GM19023 (cell line): ENCODE results near the gene HMGN3.
A peak's percentile ranks its signal among the peaks of the same experiment; 100 is the strongest.
"Not testable (repeated sequence)": the region's sequence is repeated elsewhere in the genome, so short reads cannot be mapped to it uniquely, and the experiment has no call there.

Experiments
- ATAC-seq: cut with Tn5 transposase; IDR thresholded peaks from one replicate; pipeline ENCODE4 v1.9.1; 2021; ENCODE audit warnings: mild to moderate bottlenecking, moderate library complexity; ENCODE audit not compliant: unreplicated experiment

Gene HMGN3

DNA sequence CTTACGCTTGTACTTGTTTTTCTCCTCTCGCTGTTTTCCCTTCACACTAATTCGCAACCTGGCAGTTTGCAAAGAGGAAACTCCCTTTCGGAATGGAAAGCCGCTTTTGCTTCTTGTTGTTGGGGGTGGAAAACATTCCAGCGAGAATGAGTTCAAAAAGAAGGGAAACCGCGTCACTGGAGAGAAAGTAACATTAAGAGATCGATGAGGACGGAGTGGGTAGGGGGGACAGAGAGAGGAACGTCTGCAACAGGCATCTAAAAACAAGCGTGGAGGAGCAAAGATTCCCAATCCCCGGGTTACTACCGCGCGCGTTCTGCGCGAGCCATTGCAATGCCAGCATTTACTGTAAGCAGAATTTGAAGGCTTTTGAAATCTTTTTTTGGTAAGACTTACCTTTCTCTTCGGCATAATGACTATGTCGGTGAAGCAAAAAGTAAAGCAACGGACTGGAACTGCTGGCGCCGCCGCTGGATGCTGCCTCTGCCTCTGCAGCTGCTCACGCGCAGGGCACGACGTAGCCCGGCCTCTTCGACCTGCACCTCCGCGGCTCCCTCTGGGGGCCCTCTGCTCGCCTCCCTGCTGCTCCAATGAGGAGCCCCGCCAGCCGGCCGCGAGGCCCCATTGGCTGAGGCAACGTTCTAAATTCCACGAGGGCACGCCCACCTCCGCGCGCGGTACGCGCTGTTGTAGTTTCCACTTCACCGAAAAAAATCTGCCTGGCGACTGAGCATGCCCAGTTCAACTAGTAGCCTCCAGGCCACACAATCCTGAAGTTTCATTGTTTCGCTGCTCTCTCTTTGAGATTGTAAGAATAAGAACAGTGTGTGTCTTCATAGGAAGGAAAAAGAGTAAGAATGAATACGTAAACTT is at the start of gene HMGN3:
HMGN3 (minus strand) TSS at position 533 of the 873 bp plus-strand sequence.
- ATAC-seq, result peak; percentile 91

DNA sequence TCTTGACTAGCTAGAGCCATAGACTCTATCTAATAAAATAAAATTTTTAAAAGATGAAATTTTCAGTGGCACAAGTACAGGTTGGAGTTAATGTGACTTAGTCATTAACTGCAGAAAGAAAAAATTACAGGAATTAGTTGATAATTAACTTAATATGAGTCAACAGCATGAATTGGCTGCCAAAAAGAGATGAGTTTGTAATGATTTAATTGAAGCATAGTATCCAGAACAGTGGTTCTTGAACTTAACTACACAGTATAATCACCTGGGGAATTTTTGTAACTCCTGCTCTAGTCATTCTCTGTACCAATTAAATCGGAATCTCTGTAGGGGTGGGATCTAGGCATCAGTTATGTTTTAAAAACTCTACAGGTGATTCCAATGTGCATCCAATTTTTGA is 46.3 kb upstream of the HMGN3 start:
- ATAC-seq, result no peak

DNA sequence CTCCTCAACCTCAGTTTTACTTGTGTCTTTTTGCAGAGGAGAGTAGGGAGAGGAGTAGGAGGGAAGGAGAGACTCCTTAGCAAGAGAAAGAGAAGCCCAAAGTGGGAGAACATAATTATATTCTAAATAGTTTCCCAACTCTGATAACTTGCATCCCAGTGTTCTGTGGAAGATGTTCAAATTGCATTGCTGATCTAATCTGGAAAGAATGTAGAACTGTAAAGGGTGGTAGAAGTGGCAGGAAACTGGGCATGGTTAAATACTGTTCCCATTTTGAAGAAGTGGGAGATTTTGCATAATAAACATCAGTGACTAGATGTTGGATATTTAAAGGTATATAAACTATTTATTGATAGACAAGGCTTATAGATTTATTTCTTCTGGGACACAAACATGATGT is 42.6 kb upstream of the HMGN3 start:
- no peak for ATAC-seq

DNA sequence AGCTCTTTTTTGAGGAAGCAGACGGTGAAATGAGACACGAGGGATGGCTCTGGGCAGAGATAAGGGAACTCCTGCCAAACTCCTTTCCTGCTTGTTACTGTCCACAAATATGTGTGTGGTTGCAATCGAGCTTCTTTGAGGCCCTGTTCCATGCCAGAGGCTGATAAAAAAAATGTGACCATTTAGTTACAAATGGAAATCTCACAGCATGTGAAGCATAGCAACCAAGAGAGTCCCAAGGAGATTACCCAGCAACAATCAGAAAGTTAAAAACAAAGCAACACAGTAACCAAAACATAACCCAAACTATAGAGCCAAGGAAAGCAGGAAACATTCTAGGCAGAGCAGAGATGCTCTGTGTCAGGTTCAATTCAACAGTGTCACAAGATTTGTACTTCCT is 35.4 kb upstream of the HMGN3 start:
- no peak for ATAC-seq

GRCh38 chr6:79267128-79267527 is 32.6 kb upstream of the HMGN3 start:
- no peak for ATAC-seq

GRCh38 chr6:79266051-79266450 is 31.6 kb upstream of the HMGN3 start:
- no peak for ATAC-seq

DNA sequence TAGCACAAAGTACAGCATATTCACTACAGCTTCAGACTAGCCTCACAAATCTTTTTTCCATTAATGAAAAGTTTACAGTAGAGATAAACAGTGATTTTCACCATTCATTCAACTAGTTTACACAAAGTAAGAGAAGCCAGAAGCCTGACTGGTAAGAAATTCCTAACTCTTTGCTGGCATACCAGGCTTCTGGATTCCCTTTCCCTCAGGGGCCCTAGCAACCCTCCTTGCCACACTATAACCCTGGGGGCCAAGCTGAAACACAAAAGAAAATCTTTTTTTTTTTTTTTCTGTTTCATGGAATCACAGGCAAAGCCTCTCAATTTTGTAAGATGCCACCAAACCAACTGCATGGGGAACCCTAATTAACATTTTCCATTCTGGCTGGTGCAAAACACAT is 28.9 kb upstream of the HMGN3 start:
- no peak for ATAC-seq

GRCh38 chr6:79261666-79262065 is 27.2 kb upstream of the HMGN3 start:
- no peak for ATAC-seq

GRCh38 chr6:79260772-79261171 is 26.3 kb upstream of the HMGN3 start:
- no peak for ATAC-seq

DNA sequence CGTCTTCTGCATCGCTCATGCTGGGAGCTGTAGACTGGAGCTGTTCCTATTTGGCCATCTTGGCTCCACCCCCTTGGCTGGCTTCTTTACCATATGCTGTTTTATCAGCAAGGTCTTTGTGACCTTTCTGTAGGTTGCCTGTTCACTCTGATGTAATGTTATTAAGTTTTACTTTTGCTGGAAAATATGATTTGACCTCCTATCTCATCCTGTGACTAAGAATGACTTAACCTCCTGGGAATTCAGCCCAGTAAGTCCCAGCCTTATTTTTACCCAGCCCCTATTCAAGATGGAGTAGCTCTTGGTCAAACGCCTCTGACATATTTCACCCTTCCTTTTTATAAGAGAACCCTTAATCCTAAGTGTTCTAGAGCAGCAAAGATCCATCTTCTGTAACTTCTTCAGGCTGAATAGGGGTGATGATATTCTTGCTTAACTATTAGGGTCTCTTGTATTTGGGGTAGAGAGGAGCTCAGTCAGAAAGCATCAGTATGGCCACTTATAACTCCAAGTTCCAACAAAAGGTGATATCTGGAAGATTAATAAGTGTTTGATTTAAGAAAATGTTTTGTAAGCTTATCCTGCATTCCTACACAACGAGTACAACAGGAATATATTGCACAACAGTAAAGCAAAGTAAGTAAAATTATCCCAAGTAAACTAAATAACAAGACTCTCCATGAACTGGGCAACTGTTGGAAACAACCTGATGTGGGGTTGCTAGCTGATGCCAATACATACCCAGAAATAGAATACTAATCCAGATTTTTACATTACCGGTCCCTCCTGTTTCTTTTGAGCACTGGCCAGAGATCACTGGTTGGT is 23.1 kb upstream of the HMGN3 start:
- no peak for ATAC-seq

DNA sequence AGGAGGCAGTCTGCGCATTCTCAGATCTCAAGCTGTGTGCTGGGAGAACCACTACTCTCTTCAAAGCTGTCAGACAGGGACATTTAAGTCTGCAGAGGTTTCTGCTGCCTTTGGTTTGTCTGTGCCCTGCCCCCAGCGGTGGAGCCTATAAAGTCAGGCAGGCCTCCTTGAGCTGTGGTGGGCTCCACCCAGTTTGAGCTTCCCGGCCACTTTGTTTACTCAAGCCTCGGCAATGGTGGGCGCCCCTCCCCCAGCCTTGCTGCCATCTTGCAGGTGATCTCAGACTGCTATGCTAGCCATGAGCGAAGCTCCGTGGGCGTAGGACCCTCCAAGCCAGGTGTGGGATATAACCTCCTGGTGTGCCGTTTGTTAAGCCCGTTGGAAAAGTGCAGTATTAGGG is 22.3 kb upstream of the HMGN3 start:
- not testable (repeated sequence) for ATAC-seq

GRCh38 chr6:79255086-79255485 is 20.6 kb upstream of the HMGN3 start:
- ATAC-seq, result not testable (repeated sequence)

DNA sequence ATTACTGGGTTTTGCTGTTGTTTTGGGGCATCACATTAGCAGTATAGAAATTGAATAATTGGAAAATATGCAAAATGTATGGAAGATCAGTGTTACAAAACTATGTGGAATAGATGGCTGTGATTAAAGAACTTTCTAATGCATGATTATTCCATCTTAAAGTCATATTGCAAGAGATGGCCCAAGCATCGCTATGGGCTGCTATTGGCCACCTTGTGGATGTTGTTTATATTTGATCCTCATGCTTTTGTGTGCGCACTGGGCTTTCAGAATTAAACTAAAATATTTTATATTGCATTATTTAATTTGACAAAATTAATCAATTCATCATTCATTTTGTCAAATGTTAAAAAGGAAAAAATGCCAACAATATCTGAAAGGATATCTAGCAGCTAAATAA is 16.1 kb upstream of the HMGN3 start:
- ATAC-seq, result no peak

GRCh38 chr6:79250107-79250514 is 15.6 kb upstream of the HMGN3 start:
- peak; percentile 58 for ATAC-seq

DNA sequence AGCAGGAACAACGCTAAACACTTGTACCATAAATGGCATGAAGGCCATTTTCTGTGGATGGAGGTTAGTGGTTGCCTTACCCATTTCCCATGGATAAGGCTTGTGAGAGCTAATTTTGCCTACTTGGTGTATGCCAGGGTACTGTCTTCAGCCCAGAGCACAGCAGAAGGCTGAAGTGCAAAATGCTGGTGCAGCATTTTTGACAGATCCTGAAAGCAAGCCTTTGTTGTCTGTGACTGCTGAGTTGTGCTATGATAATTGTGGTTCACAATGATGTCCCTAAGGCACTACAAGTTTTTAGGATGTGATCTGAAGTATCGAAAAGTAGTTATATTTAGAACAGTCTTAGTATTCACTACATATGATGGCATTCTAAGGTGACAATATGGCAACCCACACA is 14.7 kb upstream of the HMGN3 start:
- ATAC-seq, result no peak

GRCh38 chr6:79246891-79247290 is 12.4 kb upstream of the HMGN3 start:
- peak; percentile 70 for ATAC-seq

- ATAC-seq, result no peak
These were observed 6.7 kb upstream of the HMGN3 start for GRCh38 chr6:79241228-79241627.

- ATAC-seq, result no peak
These were observed 6.0 kb upstream of the HMGN3 start for GRCh38 chr6:79240509-79240908.

DNA sequence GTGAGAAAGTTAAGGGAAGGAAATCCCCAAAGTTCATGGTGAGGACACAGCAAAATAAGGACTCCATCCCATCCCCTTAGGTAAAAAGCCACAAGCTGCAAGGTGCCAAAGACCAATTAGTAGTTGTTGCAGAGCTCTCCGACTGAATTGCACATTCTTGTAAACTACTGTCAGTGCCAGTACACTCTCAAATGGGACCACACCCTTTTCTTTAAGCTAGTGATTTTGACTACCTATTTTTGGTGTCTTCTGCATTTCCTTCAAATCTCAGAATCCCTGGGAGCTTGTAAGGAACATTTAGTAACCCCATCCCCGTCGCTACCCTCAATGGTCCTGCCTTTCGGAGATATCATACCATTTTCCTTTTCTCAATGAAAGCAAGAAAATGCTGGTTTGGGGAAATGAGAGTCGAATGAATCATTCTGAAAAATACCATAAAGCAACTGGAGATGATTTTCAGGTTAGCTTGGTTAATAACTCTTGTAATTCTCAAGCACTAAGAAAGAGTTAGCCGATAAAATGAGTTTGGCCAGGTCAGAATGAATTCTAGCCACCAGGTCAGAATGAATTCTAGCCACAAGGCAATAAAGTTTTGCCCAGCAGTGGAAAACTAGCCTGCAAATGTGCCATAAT is 5.2 kb upstream of the HMGN3 start:
- ATAC-seq, result peak; percentile 50

- no peak for ATAC-seq
These were observed 4.4 kb upstream of the HMGN3 start for GRCh38 chr6:79238919-79239318.

DNA sequence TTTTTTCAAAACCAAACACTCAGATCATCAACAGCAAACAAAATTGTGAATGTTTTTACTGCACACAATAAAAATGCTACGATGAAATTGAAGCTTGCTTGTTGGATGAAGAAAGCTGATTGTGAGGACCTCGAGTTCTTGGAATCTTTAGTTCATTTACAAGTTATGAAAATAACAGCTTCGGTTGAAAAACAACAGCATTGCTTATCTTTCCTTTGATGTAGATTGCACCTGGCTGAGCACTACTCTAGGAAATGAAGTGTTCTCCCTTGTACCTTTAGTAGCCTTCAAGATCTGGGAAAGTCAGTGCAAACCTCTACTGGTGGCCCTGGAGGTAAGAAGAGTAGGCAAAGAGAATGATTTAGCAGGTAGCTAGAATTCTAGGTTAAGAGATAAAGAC is 2.2 kb upstream of the HMGN3 start:
- ATAC-seq, result no peak
